HepG2 (cell line): ENCODE measurements around the gene TAS2R40.

ENCODE experiments used
- EED ChIP-seq: sonication (generic); formaldehyde crosslinking; IDR thresholded peaks from 2 replicates; pipeline ENCODE4 v1.5.0; 2020; ENCODE audit warnings: mild to moderate bottlenecking, missing genetic modification reagents
- SATB2 ChIP-seq: sonication (generic); formaldehyde crosslinking; IDR thresholded peaks from 2 replicates; pipeline ENCODE4 v1.5.0; 2020; ENCODE audit warnings: missing genetic modification reagents
- TF ChIP-seq, protein P1 (sequence below): sonication (generic); formaldehyde crosslinking; IDR thresholded peaks from 2 replicates; pipeline ENCODE4 v1.5.0; 2020; ENCODE audit warnings: mild to moderate bottlenecking, missing genetic modification reagents
- TF ChIP-seq, protein P2 (sequence below): sonication (generic); formaldehyde crosslinking; IDR thresholded peaks from 2 replicates; pipeline ENCODE4 v1.5.0; 2020; ENCODE audit warnings: mild to moderate bottlenecking, missing genetic modification reagents, moderate library complexity

DNA sequence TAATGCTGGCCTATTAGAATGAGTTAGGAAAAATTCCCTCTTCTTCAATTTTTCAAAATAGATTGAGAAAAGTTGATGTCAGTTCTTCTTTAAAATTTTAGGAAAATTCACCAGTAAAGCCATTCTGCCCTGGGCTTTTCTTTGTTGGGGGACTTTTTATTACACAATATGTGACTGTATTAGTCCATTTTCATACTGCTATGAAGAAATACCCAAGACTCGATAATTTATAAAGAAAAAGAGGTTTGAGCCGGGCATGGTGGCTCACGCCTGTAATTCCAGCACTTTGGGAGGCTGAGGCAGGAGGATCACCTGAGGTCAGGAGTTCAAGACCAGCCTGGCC lies 12.7 kb downstream of the TAS2R40 start:
- TF ChIP-seq EED (CRISPR knock-in tag): no peak
- TF ChIP-seq, protein P1, sequence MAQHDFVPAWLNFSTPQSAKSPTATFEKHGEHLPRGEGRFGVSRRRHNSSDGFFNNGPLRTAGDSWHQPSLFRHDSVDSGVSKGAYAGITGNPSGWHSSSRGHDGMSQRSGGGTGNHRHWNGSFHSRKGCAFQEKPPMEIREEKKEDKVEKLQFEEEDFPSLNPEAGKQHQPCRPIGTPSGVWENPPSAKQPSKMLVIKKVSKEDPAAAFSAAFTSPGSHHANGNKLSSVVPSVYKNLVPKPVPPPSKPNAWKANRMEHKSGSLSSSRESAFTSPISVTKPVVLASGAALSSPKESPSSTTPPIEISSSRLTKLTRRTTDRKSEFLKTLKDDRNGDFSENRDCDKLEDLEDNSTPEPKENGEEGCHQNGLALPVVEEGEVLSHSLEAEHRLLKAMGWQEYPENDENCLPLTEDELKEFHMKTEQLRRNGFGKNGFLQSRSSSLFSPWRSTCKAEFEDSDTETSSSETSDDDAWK: no peak
- TF ChIP-seq, protein P2, sequence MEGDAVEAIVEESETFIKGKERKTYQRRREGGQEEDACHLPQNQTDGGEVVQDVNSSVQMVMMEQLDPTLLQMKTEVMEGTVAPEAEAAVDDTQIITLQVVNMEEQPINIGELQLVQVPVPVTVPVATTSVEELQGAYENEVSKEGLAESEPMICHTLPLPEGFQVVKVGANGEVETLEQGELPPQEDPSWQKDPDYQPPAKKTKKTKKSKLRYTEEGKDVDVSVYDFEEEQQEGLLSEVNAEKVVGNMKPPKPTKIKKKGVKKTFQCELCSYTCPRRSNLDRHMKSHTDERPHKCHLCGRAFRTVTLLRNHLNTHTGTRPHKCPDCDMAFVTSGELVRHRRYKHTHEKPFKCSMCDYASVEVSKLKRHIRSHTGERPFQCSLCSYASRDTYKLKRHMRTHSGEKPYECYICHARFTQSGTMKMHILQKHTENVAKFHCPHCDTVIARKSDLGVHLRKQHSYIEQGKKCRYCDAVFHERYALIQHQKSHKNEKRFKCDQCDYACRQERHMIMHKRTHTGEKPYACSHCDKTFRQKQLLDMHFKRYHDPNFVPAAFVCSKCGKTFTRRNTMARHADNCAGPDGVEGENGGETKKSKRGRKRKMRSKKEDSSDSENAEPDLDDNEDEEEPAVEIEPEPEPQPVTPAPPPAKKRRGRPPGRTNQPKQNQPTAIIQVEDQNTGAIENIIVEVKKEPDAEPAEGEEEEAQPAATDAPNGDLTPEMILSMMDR (CRISPR knock-in tag): no peak
- TF ChIP-seq SATB2 (CRISPR knock-in tag): no peak
